Measurements from ENCODE around the gene DEDD. TPM values are rescaled to one million over a fixed set of nuclear protein-coding genes. Genes with fewer than 3 reads are reported as not detected.

DEDD gene
- total RNA-seq, 1 experiment from 2014 or later, result 18.8 TPM

DNA sequence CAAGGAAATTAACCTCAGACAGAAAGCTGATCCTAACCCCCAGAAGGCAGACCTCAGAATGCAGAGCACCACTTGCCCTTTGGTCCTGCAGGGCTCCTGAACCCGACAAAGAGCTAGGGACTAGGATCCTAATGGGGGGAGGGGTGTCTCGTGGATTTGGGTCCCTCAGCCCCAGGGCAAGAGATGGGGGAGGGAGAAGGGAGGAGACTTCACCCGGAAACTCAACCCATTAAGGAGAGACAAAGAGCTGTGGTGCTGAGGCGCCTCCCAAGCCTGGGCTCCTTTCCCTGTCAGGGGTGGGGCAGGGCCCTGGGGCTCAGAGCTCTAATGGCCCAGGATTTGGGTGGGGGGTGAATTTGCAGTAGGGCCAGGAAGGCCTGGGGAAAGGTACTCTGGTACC lies 46.0 kb downstream of the DEDD start:
- DNase-seq (ENCODE audit: low read depth, low spot score), result no peak
- in situ Hi-C loops (cut with HindIII; ENCODE audit: low pct_unique_long_range_greater_than_20kb, low sequenced_read_pairs), result no loop called here

DNA sequence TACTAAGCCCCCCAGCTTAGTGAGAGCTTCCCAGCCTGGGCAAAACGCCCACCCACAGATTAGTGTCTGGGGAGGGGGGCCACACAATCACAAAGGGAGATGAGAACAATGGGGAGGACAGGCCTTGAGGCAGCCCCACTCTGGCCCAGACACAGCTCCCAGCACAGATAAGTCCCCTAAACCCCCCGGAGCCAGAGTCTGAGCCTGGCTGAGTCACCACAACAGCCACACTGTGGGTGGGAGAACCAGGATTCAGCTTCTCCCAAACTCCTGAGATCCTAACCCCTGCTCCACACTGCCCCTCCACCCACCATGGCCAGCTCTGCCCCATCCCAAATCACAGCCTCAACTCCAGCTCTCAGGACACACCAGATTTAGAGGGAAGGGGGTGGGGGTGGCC lies 47.3 kb downstream of the DEDD start:
- in situ Hi-C loops (cut with HindIII; ENCODE audit: low pct_unique_long_range_greater_than_20kb, low sequenced_read_pairs), result no loop called here
- no peak for DNase-seq (ENCODE audit: low read depth, low spot score)

- in situ Hi-C loops (cut with HindIII; ENCODE audit: low pct_unique_long_range_greater_than_20kb, low sequenced_read_pairs), result no loop called here
- DNase-seq (ENCODE audit: low read depth, low spot score), result no peak
These were observed 47.9 kb downstream of the DEDD start for GRCh38 chr1:161084597-161084988.

DNA sequence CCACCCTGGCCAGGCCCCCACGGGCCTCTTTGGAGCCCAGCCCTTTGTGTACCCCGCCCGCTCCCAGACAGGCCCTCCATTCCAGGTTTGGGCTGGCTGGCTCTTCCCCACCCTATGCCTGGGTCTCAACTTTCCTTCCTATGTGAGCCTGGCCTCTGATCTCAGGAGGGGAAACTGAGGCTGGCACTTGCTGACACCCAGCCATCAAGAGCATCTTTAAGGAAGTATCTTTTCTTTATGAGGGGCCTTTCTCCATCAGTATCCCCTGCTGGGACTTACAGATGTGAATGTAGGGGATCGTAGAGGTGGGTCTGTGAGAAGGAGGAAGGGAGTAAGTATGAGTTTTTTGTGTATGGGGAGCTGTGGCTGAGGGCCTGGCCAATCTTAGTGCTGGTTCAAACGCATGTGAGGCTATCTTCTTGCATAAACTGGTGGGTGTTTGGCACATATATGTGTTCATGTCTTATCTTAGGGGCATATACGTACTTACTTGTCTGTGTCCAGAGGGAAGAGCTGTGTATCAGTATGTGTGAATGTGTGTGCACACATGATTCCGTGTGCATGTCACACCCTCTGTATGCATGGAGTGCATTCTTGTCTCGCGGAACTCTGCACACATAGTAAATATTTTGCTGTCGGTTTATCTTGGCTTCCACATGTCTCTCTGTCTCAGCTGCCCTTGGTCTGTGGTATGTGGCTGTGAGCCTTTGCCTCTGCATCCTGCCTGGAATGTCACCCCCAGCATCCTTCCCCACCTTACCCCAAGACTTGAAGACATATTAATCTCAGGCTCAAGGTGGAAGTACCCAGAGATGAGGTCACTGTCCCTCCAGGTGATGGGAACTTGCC lies 48.5 kb downstream of the DEDD start:
- no peak for DNase-seq (ENCODE audit: low read depth, low spot score)
- in situ Hi-C loops (cut with HindIII; ENCODE audit: low pct_unique_long_range_greater_than_20kb, low sequenced_read_pairs), result no loop called here

- in situ Hi-C loops (cut with HindIII; ENCODE audit: low pct_unique_long_range_greater_than_20kb, low sequenced_read_pairs), result no loop called here
These were observed 49.3 kb downstream of the DEDD start for GRCh38 chr1:161082996-161083747.

GRCh38 chr1:161082483-161082882 lies 50.0 kb downstream of the DEDD start:
- in situ Hi-C loops (cut with HindIII; ENCODE audit: low pct_unique_long_range_greater_than_20kb, low sequenced_read_pairs), result no loop called here
- no peak for DNase-seq (ENCODE audit: low read depth, low spot score)

More at GRCh38 chr1:161082996-161083747, 49.3 kb downstream of the DEDD start:
- peak; percentile 46 for DNase-seq (ENCODE audit: low read depth, low spot score)

DNA sequence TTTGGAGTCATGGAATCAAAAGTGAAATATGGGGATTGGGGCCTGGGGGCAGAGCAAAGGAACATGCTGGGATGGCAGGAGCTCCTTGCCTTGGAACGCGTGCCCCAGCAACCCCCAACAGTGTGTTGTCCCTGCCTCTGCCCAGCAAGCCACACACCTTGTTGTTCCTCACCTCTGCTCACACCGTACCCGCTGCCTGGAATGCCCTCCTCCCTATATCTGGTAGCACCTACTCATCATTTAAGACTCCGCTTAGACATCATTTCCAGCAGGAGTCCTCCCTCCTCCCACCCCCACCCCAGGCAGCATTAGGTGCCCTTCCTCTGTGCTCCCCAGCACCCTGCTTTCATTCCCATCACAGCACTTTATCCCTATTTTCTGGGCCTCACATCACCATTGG lies 50.9 kb downstream of the DEDD start:
- in situ Hi-C loops (cut with HindIII; ENCODE audit: low pct_unique_long_range_greater_than_20kb, low sequenced_read_pairs), result no loop called here
- DNase-seq (ENCODE audit: low read depth, low spot score), result no peak

DNA sequence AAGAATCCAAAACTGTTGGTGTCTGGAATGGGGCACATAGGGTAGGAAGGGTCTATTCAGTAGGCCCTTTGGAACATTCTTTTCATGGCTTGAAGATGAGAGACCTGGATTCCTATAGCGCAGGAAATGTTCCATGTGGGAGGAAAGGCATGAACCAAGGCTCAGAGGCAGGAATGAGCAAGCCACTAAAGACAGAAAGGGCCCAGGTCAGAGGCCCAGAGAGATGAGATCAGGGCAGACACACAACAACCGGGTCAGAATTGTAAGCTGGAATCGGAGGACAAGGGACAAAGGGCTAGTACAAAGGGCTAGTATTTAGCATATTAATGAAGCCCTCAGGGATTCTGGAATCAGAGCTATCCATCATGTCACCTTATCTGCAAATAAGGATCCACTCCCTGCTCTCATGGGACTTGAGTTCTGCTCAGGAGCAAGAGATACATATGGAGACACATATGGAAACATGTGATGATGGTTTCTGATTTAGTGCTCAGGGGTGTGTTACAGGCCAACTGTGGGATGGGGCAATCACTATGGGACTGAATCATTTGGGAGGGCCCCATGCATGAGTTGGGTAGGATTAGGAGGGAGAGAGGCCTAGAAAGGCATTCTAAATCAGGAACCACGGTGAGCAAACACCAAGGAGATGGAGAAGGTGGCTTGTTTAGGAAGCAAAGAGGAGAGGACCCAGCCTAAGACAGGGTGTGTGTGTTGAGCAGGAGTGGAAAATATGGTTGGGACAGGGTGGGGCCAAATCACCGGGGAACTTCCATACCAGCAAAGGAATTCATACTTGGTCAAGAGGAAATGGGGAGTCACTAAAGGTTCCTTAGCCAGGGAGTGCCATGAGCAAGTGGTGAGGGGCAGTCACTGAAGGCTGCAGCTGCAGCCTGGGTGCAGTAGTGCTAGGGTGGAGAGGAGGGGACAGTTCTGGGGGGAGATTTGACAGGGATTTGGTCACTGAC lies 51.7 kb downstream of the DEDD start:
- no peak for DNase-seq (ENCODE audit: low read depth, low spot score)

GRCh38 chr1:161079436-161080110 lies 52.9 kb downstream of the DEDD start:
- in situ Hi-C loops (cut with HindIII; ENCODE audit: low pct_unique_long_range_greater_than_20kb, low sequenced_read_pairs), result no loop called here
- no peak for DNase-seq (ENCODE audit: low read depth, low spot score)

More for the DNA sequence above, 51.7 kb downstream of the DEDD start:
- in situ Hi-C loops (cut with HindIII; ENCODE audit: low pct_unique_long_range_greater_than_20kb, low sequenced_read_pairs), result no loop called here

GRCh38 chr1:161077426-161077825 lies 55.0 kb downstream of the DEDD start:
- in situ Hi-C loops (cut with HindIII; ENCODE audit: low pct_unique_long_range_greater_than_20kb, low sequenced_read_pairs), result no loop called here
- no peak for DNase-seq (ENCODE audit: low read depth, low spot score)

- in situ Hi-C loops (cut with HindIII; ENCODE audit: low pct_unique_long_range_greater_than_20kb, low sequenced_read_pairs), result no loop called here
- no peak for DNase-seq (ENCODE audit: low read depth, low spot score)
These were observed 56.1 kb downstream of the DEDD start for GRCh38 chr1:161076410-161076809.

DNA sequence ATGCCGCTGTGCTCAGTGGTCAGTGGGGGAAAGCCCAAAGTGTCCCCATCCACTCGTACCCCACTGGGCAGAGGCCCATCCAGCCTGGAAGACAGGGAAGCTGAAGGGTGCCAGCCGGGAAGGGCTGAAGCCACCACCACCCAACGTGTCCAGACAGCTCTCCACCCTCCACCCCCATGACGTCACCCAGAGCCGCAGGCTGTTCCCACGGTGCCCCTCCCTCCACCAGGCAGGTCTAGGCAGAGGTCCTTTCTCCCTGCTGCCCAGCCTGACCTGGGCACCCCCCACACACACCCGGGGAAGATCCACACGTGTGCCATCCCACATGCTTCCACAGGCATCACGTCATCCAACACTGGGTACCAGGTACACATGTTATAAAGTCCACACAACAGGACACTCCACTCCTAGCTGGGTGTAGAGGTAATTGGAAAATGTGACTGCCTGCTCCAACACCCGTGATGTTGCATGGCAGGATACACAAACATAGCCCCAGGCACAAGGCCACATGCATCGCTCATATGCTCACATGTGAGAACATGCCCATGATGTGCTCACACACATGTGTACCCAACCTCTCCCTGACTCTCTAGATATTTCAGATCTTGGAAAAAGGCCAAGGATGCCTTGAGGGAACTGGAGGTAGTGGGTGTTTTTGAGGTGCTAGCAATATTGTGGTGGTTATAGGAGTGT lies 57.6 kb downstream of the DEDD start:
- in situ Hi-C loops (cut with HindIII; ENCODE audit: low pct_unique_long_range_greater_than_20kb, low sequenced_read_pairs), result no loop called here
- DNase-seq (ENCODE audit: low read depth, low spot score), result no peak

DNA sequence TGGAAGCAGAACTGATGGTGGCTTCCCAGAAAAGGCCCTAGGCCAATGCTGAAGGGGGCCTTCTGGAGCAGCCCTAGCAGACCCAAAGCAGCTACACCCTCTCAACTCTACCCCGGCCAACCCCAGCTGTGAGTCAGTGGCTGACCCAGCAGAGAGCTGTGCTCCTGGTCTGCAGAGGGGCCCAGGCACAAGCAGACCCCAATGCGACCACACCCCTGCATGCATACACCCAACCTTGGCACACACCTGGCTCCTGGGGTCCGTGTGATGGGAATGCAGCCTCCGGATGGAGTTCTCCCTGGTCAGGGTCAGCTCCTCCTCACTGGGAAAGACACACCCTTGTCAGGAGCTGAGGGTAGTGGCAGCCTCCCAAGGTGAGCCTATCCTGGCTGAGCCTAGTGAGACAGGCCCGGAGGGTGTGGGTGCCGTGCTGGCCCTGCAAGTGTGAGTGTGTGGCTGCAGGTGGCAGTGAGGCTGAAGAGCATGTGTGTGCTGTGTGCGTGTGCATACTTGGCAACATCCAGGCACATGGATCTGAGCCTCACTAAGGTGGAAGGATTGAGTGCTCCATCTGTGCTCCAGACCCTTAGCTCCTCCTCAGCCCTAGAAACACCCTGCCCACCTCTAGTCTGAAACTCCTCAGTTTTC lies 58.9 kb downstream of the DEDD start:
- in situ Hi-C loops (cut with HindIII; ENCODE audit: low pct_unique_long_range_greater_than_20kb, low sequenced_read_pairs), result no loop called here
- DNase-seq (ENCODE audit: low read depth, low spot score), result no peak

- no peak for DNase-seq (ENCODE audit: low read depth, low spot score)
- in situ Hi-C loops (cut with HindIII; ENCODE audit: low pct_unique_long_range_greater_than_20kb, low sequenced_read_pairs), result no loop called here
These were observed 59.6 kb downstream of the DEDD start for GRCh38 chr1:161072751-161073449.

DNA sequence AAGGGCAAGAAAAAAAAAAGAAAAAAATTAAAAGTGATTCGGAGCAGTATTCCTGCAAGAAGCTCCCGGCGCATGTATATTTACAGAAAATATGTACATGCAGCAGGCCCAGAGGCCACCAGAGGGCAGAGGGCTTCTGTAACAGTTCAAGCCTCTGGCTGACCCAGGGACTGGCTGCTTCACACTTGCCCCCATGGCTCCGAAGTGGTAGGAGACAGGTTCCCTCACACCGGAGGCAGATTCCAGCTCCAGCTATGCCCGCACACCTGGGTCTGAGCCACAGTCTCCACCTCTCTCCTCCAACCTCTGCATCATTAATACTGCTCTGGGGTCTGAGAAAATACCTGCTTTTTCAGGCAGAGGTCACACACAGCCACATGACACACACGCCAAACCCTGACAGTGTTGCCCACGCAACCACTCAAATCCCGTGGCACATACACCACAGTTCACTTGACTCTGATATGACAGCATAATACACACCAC lies 60.5 kb downstream of the DEDD start:
- DNase-seq (ENCODE audit: low read depth, low spot score), result peak; percentile 71
- in situ Hi-C loops (cut with HindIII; ENCODE audit: low pct_unique_long_range_greater_than_20kb, low sequenced_read_pairs), result no loop called here
